ENCODE results near the gene BRPF3. TPM values are rescaled to one million over a fixed set of nuclear protein-coding genes. Genes with fewer than 3 reads are reported as not detected.

Gene BRPF3
- polyA plus RNA-seq, 1 donor from 2014 or later = 10.1 TPM

DNA sequence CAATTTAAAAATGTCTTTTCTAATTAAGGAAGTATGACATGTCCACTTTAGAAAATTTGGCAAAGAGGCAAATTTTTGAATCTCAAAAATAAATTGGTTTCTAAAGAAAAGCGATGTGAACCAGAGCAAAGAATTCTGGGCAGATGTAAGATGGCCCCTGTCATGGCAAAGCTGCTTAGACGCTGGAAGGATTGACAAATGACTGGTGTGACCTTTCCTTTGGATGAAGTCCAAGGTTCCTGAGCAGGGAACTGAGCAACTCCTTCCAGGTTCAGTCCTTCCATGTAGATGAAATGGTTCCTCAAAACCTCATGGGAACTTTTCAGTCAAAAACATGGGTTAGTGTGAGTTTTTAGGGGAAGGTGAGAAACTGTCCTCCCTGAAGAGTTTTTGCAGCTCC, 25.1 kb downstream of the BRPF3 start:
- H3K9me3 ChIP-seq (ENCODE audit: low read length) = no peaks in the 10 kb centered on the region
- no peak for TF ChIP-seq RAD21 (conservative IDR thresholded peaks at IDR 0.05)
- H4K20me1 ChIP-seq (ENCODE audit: insufficient read depth) = no peaks in the 10 kb centered on the region
- H3K27me3 ChIP-seq (ENCODE audit: insufficient read depth, low read depth, low read length) = no peaks in the 10 kb centered on the region
- H3F3A ChIP-seq (ENCODE audit: insufficient read depth, low read length, poor library complexity, severe bottlenecking) = no peaks in the 10 kb centered on the region
- no peaks in the 10 kb centered on the region for H3K79me2 ChIP-seq (replicated peaks; ENCODE audit: insufficient read depth, low read length)
- no peak overlapping the region for H3K27ac ChIP-seq (ENCODE audit: low read length)
- peaks cover 10% of the 10 kb centered on the region for H3K36me3 ChIP-seq (ENCODE audit: insufficient read depth, low read length)
- H3K4me3 ChIP-seq (ENCODE audit: low read length) = no peak overlapping the region
- no peak overlapping the region for H3K4me2 ChIP-seq (ENCODE audit: low read length)
- no peak overlapping the region for H2AFZ ChIP-seq (ENCODE audit: low read depth, low read length)
- H3K9me2 ChIP-seq (ENCODE audit: insufficient read depth, low read length) = no peaks in the 10 kb centered on the region
- no peak overlapping the region for H3K9ac ChIP-seq (ENCODE audit: low read length)

DNA sequence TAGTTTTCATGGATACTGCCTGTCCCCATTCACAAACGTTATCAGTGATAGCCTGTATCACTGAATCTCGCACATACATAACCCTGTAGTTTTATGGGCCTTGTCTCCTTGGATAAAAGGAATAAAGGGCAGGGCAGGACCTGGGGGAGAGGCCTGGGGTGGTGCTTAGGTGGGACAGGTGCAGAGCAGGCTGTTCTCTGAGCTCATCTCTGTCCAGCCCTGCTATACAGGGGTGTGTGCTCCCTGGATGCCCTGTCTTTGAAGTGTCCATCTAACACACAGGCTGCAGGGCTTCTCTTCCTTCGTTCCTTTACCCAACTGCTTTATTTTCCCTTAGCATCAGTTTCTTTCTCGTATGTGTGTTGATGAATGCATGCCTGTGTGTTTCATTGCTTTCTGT, 26.4 kb downstream of the BRPF3 start:
- Histone ChIP-seq H3F3A (ENCODE audit: insufficient read depth, low read length, poor library complexity, severe bottlenecking) (no peaks in the 10 kb centered on the region), H3K36me3 (ENCODE audit: insufficient read depth, low read length) (peaks cover 10% of the 10 kb centered on the region), H3K9me2 (ENCODE audit: insufficient read depth, low read length) (no peaks in the 10 kb centered on the region), H4K20me1 (ENCODE audit: insufficient read depth) (no peaks in the 10 kb centered on the region), H3K9me3 (ENCODE audit: low read length) (no peaks in the 10 kb centered on the region), H3K4me2 (ENCODE audit: low read length) (no peak overlapping the region), H2AFZ (ENCODE audit: low read depth, low read length) (no peak overlapping the region), H3K9ac (ENCODE audit: low read length) (no peak overlapping the region), H3K79me2 (replicated peaks; ENCODE audit: insufficient read depth, low read length) (no peaks in the 10 kb centered on the region), H3K27me3 (ENCODE audit: insufficient read depth, low read depth, low read length) (no peaks in the 10 kb centered on the region), H3K4me3 (ENCODE audit: low read length) (no peak overlapping the region), H3K27ac (ENCODE audit: low read length) (no peak overlapping the region)
- TF ChIP-seq RAD21 (conservative IDR thresholded peaks at IDR 0.05) (no peak), POLR2AphosphoS5 (IDR thresholded peaks at IDR 0.05) (no peak), SMC3 (conservative IDR thresholded peaks at IDR 0.05; ENCODE audit: poor library complexity) (no peak), EZH2 (IDR thresholded peaks at IDR 0.05; ENCODE audit: borderline replicate concordance, insufficient read depth, low read length, poor library complexity, severe bottlenecking) (no peak), TAF1 (IDR thresholded peaks at IDR 0.05; ENCODE audit: low read depth) (no peak), EP300 (conservative IDR thresholded peaks at IDR 0.05; ENCODE audit: poor library complexity, severe bottlenecking) (no peak), MXI1 (conservative IDR thresholded peaks at IDR 0.05; ENCODE audit: poor library complexity, severe bottlenecking) (no peak)
- TF ChIP-seq, protein P1, sequence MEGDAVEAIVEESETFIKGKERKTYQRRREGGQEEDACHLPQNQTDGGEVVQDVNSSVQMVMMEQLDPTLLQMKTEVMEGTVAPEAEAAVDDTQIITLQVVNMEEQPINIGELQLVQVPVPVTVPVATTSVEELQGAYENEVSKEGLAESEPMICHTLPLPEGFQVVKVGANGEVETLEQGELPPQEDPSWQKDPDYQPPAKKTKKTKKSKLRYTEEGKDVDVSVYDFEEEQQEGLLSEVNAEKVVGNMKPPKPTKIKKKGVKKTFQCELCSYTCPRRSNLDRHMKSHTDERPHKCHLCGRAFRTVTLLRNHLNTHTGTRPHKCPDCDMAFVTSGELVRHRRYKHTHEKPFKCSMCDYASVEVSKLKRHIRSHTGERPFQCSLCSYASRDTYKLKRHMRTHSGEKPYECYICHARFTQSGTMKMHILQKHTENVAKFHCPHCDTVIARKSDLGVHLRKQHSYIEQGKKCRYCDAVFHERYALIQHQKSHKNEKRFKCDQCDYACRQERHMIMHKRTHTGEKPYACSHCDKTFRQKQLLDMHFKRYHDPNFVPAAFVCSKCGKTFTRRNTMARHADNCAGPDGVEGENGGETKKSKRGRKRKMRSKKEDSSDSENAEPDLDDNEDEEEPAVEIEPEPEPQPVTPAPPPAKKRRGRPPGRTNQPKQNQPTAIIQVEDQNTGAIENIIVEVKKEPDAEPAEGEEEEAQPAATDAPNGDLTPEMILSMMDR (IDR thresholded peaks at IDR 0.05; ENCODE audit: poor library complexity, severe bottlenecking) = no peak
- TF ChIP-seq, protein P2, sequence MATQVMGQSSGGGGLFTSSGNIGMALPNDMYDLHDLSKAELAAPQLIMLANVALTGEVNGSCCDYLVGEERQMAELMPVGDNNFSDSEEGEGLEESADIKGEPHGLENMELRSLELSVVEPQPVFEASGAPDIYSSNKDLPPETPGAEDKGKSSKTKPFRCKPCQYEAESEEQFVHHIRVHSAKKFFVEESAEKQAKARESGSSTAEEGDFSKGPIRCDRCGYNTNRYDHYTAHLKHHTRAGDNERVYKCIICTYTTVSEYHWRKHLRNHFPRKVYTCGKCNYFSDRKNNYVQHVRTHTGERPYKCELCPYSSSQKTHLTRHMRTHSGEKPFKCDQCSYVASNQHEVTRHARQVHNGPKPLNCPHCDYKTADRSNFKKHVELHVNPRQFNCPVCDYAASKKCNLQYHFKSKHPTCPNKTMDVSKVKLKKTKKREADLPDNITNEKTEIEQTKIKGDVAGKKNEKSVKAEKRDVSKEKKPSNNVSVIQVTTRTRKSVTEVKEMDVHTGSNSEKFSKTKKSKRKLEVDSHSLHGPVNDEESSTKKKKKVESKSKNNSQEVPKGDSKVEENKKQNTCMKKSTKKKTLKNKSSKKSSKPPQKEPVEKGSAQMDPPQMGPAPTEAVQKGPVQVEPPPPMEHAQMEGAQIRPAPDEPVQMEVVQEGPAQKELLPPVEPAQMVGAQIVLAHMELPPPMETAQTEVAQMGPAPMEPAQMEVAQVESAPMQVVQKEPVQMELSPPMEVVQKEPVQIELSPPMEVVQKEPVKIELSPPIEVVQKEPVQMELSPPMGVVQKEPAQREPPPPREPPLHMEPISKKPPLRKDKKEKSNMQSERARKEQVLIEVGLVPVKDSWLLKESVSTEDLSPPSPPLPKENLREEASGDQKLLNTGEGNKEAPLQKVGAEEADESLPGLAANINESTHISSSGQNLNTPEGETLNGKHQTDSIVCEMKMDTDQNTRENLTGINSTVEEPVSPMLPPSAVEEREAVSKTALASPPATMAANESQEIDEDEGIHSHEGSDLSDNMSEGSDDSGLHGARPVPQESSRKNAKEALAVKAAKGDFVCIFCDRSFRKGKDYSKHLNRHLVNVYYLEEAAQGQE (IDR thresholded peaks at IDR 0.05; ENCODE audit: borderline replicate concordance) = no peak

DNA sequence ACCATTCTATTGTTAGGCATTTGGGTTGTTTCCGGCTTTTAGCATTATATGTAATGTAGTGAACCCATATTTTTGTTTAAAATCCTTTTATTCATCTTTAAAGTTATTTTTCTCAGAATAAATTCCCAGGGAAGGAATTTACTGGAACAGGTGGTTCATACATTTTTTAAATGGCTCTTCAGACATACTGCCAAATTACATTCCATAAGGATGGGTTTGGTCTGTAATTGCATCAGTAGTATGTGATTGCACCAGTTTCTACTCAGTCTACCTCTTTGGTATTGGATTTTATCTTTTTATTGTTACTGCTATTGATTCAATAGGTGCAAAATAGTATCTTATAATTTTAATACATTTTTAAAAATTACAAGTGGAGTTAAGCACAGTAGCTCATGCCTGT, 27.2 kb downstream of the BRPF3 start:
- Histone ChIP-seq H3K9ac (ENCODE audit: low read length) (no peak overlapping the region), H2AFZ (ENCODE audit: low read depth, low read length) (no peak overlapping the region), H3K4me2 (ENCODE audit: low read length) (no peak overlapping the region), H3K27me3 (ENCODE audit: insufficient read depth, low read depth, low read length) (no peaks in the 10 kb centered on the region), H4K20me1 (ENCODE audit: insufficient read depth) (no peaks in the 10 kb centered on the region), H3K9me3 (ENCODE audit: low read length) (no peaks in the 10 kb centered on the region), H3K36me3 (ENCODE audit: insufficient read depth, low read length) (peaks cover 10% of the 10 kb centered on the region), H3K9me2 (ENCODE audit: insufficient read depth, low read length) (no peaks in the 10 kb centered on the region), H3F3A (ENCODE audit: insufficient read depth, low read length, poor library complexity, severe bottlenecking) (no peaks in the 10 kb centered on the region), H3K79me2 (replicated peaks; ENCODE audit: insufficient read depth, low read length) (no peaks in the 10 kb centered on the region), H3K27ac (ENCODE audit: low read length) (no peak overlapping the region), H3K4me3 (ENCODE audit: low read length) (no peak overlapping the region)
- no peak for TF ChIP-seq SMC3 (conservative IDR thresholded peaks at IDR 0.05; ENCODE audit: poor library complexity)
- TF ChIP-seq EZH2 (IDR thresholded peaks at IDR 0.05; ENCODE audit: borderline replicate concordance, insufficient read depth, low read length, poor library complexity, severe bottlenecking) = no peak
- TF ChIP-seq, protein P2 (IDR thresholded peaks at IDR 0.05; ENCODE audit: borderline replicate concordance) = no peak
- TF ChIP-seq MXI1 (conservative IDR thresholded peaks at IDR 0.05; ENCODE audit: poor library complexity, severe bottlenecking) = no peak
- no peak for TF ChIP-seq RAD21 (conservative IDR thresholded peaks at IDR 0.05)
- no peak for TF ChIP-seq TAF1 (IDR thresholded peaks at IDR 0.05; ENCODE audit: low read depth)
- TF ChIP-seq EP300 (conservative IDR thresholded peaks at IDR 0.05; ENCODE audit: poor library complexity, severe bottlenecking) = no peak
- TF ChIP-seq POLR2AphosphoS5 (IDR thresholded peaks at IDR 0.05) = no peak
- TF ChIP-seq, protein P1 (IDR thresholded peaks at IDR 0.05; ENCODE audit: poor library complexity, severe bottlenecking) = no peak
